ENCODE results near the gene SOST.

Gene SOST

DNA sequence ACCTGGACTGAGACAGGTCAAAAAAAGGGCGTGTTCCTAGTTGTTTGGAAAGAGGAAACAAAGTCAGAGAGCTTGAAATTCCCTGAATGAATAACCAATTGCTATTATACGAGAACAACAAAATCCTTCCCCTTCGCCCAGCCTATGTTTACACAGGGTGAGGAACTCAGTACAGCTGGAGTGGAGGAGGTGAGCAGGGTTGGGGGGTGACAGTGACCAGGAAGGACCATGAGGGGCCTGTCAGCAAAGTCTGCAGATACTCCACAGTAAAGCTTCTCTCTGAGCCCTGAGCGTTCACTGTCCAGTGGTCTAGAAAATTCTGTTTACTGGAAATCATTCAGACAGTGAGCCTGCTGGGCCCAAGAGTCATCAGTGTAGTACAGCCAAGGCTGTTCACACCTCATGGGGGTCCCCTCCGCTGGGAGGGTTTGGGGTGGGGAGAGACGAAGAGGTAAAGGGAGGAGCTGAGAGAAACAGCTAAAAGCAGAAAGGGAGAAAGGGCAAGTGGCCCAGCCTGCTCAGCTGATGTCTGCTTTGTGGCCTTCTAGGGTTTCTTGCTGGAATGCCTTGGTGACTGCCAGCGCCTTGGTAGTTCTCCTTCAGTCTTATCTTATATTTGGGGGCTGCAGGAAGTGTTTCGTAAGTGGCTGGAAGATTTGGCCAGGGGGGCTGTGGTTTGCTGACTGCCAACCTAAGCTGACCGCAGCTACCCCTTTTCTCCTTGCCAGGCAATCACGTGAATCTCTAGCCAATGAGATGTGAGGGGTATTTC, 14.5 kb upstream of the SOST start:
- no peak for DNase-seq (ENCODE audit: low read depth)
- Histone ChIP-seq H3K9me3 (ENCODE audit: control insufficient read depth, low read length) (no peaks in the 10 kb centered on the region), H3K4me1 (ENCODE audit: control insufficient read depth, insufficient read depth, low read length) (peaks cover 6% of the 10 kb centered on the region), H3K9ac (ENCODE audit: low read length) (no peak overlapping the region), H3K36me3 (ENCODE audit: control insufficient read depth, insufficient read depth, low read length, severe bottlenecking) (peaks cover 63% of the 10 kb centered on the region), H3K4me3 (ENCODE audit: low read length) (no peak overlapping the region), H3K27me3 (replicated peaks; ENCODE audit: control insufficient read depth, insufficient read depth, low read length) (no peaks in the 10 kb centered on the region)

GRCh38 chr17:43771463-43771862, 12.9 kb upstream of the SOST start:
- Histone ChIP-seq H3K36me3 (ENCODE audit: control insufficient read depth, insufficient read depth, low read length, severe bottlenecking) (peaks cover 69% of the 10 kb centered on the region), H3K4me3 (ENCODE audit: low read length) (no peak overlapping the region), H3K9me3 (ENCODE audit: control insufficient read depth, low read length) (no peaks in the 10 kb centered on the region), H3K9ac (ENCODE audit: low read length) (no peak overlapping the region), H3K27me3 (replicated peaks; ENCODE audit: control insufficient read depth, insufficient read depth, low read length) (no peaks in the 10 kb centered on the region), H3K4me1 (ENCODE audit: control insufficient read depth, insufficient read depth, low read length) (no peaks in the 10 kb centered on the region)
- DNase-seq (ENCODE audit: low read depth): no peak

DNA sequence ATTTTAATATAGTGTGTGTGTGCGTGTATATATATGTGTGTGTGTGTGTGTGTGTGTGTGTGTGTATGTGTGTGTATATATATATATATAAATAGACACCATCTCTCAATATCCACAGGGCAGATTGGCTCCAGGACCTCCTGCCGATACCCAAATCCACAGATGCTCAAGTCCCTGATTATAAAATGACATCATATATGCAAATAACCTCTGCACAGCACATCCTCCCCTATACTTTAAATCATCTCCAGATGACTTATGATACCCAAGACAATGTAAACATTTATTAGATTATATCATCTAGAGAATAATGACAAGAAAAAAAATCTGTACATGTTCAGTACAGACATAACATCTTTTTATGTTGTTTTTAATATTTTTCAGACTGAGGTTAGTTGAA, 12.4 kb upstream of the SOST start:
- DNase-seq (ENCODE audit: low read depth): no peak
- no peaks in the 10 kb centered on the region for H3K27me3 ChIP-seq (replicated peaks; ENCODE audit: control insufficient read depth, insufficient read depth, low read length)
- no peaks in the 10 kb centered on the region for H3K4me1 ChIP-seq (ENCODE audit: control insufficient read depth, insufficient read depth, low read length)
- peaks cover 69% of the 10 kb centered on the region for H3K36me3 ChIP-seq (ENCODE audit: control insufficient read depth, insufficient read depth, low read length, severe bottlenecking)
- no peak overlapping the region for H3K9ac ChIP-seq (ENCODE audit: low read length)
- H3K4me3 ChIP-seq (ENCODE audit: low read length): no peak overlapping the region
- H3K9me3 ChIP-seq (ENCODE audit: control insufficient read depth, low read length): no peaks in the 10 kb centered on the region

DNA sequence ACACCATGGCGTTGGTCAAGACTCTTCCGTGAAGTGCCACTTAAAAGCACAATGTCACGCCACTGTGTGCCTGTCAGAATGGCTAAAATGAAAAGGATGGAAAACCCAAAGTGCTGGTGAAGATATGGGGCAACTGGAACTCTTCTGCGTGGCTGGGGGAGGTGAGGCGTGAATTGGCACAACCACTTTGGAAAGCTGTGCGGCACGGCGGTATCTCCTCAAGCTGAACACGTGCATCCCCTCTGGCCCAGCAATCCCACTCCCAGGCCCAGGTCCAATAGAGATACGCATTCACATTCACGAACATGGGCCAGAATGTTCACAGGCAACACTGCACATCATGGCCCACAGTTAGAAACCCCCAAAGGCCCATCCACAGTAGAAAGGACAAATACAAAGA, 11.3 kb upstream of the SOST start:
- H3K27me3 ChIP-seq (replicated peaks; ENCODE audit: control insufficient read depth, insufficient read depth, low read length): no peaks in the 10 kb centered on the region
- DNase-seq (ENCODE audit: low read depth): no peak
- H3K9me3 ChIP-seq (ENCODE audit: control insufficient read depth, low read length): no peaks in the 10 kb centered on the region
- peaks cover 3% of the 10 kb centered on the region for H3K4me1 ChIP-seq (ENCODE audit: control insufficient read depth, insufficient read depth, low read length)
- H3K9ac ChIP-seq (ENCODE audit: low read length): no peak overlapping the region
- no peak overlapping the region for H3K4me3 ChIP-seq (ENCODE audit: low read length)
- peaks cover 68% of the 10 kb centered on the region for H3K36me3 ChIP-seq (ENCODE audit: control insufficient read depth, insufficient read depth, low read length, severe bottlenecking)

- DNase-seq (ENCODE audit: low read depth): no peak
- no peaks in the 10 kb centered on the region for H3K9me3 ChIP-seq (ENCODE audit: control insufficient read depth, low read length)
- H3K4me1 ChIP-seq (ENCODE audit: control insufficient read depth, insufficient read depth, low read length): peaks cover 7% of the 10 kb centered on the region
- no peak overlapping the region for H3K9ac ChIP-seq (ENCODE audit: low read length)
- no peaks in the 10 kb centered on the region for H3K27me3 ChIP-seq (replicated peaks; ENCODE audit: control insufficient read depth, insufficient read depth, low read length)
- H3K4me3 ChIP-seq (ENCODE audit: low read length): no peak overlapping the region
- H3K36me3 ChIP-seq (ENCODE audit: control insufficient read depth, insufficient read depth, low read length, severe bottlenecking): peaks cover 64% of the 10 kb centered on the region
Measured at GRCh38 chr17:43769426-43769825, 10.8 kb upstream of the SOST start.

DNA sequence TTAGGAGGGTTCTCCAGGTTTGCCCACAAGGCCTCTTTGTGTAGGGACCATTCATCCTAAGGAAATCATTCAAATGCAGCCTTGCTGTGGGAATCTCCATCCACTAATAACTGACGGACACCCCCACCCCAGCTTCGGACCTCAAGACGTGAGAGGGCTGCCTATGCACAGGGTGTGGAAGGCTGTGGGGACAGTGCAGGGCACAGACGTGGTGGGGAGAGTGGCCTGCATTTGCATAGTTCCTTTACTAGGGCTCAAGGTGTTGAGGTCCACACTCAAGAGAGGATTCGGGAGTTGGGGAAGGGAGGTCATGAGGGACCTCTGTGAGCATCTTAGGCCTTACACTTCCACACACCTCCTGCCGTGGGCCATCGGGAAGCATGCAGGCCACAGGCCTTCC, 10.4 kb upstream of the SOST start:
- H3K9ac ChIP-seq (ENCODE audit: low read length): no peak overlapping the region
- no peaks in the 10 kb centered on the region for H3K9me3 ChIP-seq (ENCODE audit: control insufficient read depth, low read length)
- no peak overlapping the region for H3K4me3 ChIP-seq (ENCODE audit: low read length)
- DNase-seq (ENCODE audit: low read depth): no peak
- no peaks in the 10 kb centered on the region for H3K27me3 ChIP-seq (replicated peaks; ENCODE audit: control insufficient read depth, insufficient read depth, low read length)
- peaks cover 59% of the 10 kb centered on the region for H3K36me3 ChIP-seq (ENCODE audit: control insufficient read depth, insufficient read depth, low read length, severe bottlenecking)
- H3K4me1 ChIP-seq (ENCODE audit: control insufficient read depth, insufficient read depth, low read length): peaks cover 11% of the 10 kb centered on the region

DNA sequence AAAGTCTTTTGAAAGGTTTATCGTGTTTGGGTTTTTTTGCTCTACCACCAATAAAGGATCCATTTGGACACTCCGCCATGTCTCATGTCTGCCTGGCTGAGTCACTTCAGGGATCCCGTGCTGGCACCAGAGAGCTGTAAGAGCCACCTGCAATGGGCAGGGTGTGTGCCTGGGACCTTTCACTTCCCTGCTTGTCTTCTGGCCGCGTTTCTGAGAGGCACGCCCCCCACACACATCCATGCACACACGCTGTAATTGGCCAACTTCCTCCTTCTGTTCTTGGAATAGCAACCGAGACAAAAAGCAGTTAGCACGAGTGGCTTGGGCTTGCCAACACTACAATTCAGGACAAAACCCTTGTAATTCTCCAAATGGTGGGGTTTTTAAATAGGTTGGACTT, 9.8 kb upstream of the SOST start:
- Histone ChIP-seq H3K27me3 (replicated peaks; ENCODE audit: control insufficient read depth, insufficient read depth, low read length) (no peaks in the 10 kb centered on the region), H3K9me3 (ENCODE audit: control insufficient read depth, low read length) (no peaks in the 10 kb centered on the region), H3K4me1 (ENCODE audit: control insufficient read depth, insufficient read depth, low read length) (peaks cover 12% of the 10 kb centered on the region), H3K4me3 (ENCODE audit: low read length) (no peak overlapping the region), H3K36me3 (ENCODE audit: control insufficient read depth, insufficient read depth, low read length, severe bottlenecking) (peaks cover 54% of the 10 kb centered on the region), H3K9ac (ENCODE audit: low read length) (no peak overlapping the region)
- no peak for DNase-seq (ENCODE audit: low read depth)

- Histone ChIP-seq H3K4me3 (ENCODE audit: low read length) (no peak overlapping the region), H3K36me3 (ENCODE audit: control insufficient read depth, insufficient read depth, low read length, severe bottlenecking) (peaks cover 47% of the 10 kb centered on the region), H3K4me1 (ENCODE audit: control insufficient read depth, insufficient read depth, low read length) (peaks cover 12% of the 10 kb centered on the region), H3K9me3 (ENCODE audit: control insufficient read depth, low read length) (no peaks in the 10 kb centered on the region), H3K27me3 (replicated peaks; ENCODE audit: control insufficient read depth, insufficient read depth, low read length) (no peaks in the 10 kb centered on the region), H3K9ac (ENCODE audit: low read length) (no peak overlapping the region)
- DNase-seq (ENCODE audit: low read depth): no peak
Measured at GRCh38 chr17:43767713-43768059, 9.1 kb upstream of the SOST start.

DNA sequence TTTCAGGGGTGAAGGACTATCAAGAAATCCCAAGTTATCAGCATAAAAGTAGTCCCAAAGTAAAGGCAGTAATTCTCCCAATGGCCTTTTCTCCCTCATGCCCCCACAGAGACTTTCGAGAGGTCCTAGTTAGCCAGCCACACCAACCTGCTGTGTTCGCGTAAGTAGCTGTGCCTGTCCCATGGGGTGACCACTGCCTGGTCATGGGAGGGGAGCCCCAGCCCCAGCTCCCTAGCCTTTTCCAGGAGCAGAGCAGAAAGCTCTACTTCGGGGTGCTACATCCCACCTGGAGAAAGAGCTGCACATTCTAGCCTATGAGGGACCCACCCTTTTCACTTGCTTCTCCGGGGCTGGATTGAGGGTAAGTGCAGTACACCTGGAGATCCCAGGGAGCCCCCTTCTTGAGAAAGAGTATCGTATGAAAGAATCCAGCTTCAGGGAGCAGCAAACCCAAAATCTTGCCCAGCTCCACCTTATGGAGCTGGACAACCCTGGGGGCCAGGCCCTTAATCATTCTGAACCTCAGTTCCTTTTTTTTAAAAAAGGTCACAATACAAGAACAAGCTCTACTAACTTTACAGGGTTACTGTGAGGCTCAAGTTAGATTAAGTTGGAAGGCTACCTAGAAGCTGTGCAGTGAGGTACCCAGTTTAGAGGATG, 8.6 kb upstream of the SOST start:
- H3K9ac ChIP-seq (ENCODE audit: low read length): no peak overlapping the region
- H3K27me3 ChIP-seq (replicated peaks; ENCODE audit: control insufficient read depth, insufficient read depth, low read length): no peaks in the 10 kb centered on the region
- no peak overlapping the region for H3K4me3 ChIP-seq (ENCODE audit: low read length)
- H3K36me3 ChIP-seq (ENCODE audit: control insufficient read depth, insufficient read depth, low read length, severe bottlenecking): peaks cover 42% of the 10 kb centered on the region
- DNase-seq (ENCODE audit: low read depth): no peak
- H3K4me1 ChIP-seq (ENCODE audit: control insufficient read depth, insufficient read depth, low read length): peaks cover 12% of the 10 kb centered on the region
- no peaks in the 10 kb centered on the region for H3K9me3 ChIP-seq (ENCODE audit: control insufficient read depth, low read length)

DNA sequence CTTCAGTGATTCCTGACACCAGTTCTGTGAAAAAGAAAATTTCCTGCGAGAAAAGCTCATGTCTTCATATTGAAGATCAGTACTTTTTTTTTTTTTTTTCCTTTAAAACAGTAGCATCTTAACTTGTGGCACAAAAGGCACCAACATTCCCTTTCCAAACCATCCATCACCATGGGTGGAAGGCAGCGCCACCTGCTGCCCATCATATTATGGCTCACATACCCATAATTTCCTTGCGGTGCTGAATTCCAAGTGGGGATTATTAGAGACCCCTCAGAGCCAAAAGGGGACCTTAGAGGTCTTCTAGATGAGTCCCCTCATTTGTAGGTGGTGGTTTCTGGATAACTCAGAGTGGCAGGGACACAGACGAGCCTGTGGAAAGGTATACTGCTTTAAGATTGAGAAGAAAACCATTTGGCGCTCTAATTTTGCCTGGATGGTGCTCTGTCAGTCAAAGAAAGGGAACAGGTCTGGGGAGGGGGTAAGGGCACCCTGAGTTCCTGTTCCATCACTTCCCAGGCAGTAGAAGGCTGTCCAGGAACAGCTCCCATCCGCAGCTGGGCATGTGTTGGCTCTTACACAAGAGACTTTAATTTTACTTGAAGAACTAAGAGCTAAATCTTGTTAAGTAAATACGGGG, 7.9 kb upstream of the SOST start:
- DNase-seq (ENCODE audit: low read depth): peak; percentile 70
- Histone ChIP-seq H3K4me1 (ENCODE audit: control insufficient read depth, insufficient read depth, low read length) (peaks cover 12% of the 10 kb centered on the region), H3K9ac (ENCODE audit: low read length) (no peak overlapping the region), H3K27me3 (replicated peaks; ENCODE audit: control insufficient read depth, insufficient read depth, low read length) (no peaks in the 10 kb centered on the region), H3K36me3 (ENCODE audit: control insufficient read depth, insufficient read depth, low read length, severe bottlenecking) (peaks cover 39% of the 10 kb centered on the region), H3K9me3 (ENCODE audit: control insufficient read depth, low read length) (no peaks in the 10 kb centered on the region), H3K4me3 (ENCODE audit: low read length) (no peak overlapping the region)

DNA sequence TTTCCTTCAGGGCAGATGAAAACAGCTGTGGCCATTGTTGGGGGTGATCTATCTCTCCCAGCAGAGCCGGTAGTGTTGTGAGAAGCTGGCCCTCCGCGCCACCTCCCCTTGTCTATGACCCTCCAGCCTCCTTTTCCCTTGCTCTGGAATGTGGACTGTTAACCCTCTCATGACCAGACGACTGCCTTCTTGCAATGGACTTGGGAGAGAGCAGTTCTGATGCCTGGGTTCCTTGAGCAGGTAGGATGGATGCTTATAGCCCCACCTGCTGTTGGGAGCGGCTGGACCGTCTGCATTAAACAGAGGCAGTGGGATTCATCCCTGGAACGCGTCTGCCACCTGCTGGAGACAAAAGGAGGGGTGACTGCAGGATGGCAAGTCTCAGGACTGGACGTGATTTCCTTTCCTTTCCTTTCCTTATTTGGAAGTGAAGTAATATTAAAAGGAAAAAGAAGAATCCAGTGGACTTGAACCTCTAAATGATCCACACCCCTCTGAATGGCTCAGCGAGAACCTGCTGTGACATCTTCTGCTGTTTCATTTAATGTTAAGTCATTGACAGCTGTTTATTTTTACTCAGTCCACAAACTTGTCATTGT, 1.8 kb upstream of the SOST start:
- peaks cover 40% of the 10 kb centered on the region for H3K27me3 ChIP-seq (replicated peaks; ENCODE audit: control insufficient read depth, insufficient read depth, low read length)
- peaks cover 15% of the 10 kb centered on the region for H3K4me1 ChIP-seq (ENCODE audit: control insufficient read depth, insufficient read depth, low read length)
- no peaks in the 10 kb centered on the region for H3K9me3 ChIP-seq (ENCODE audit: control insufficient read depth, low read length)
- H3K36me3 ChIP-seq (ENCODE audit: control insufficient read depth, insufficient read depth, low read length, severe bottlenecking): no peaks in the 10 kb centered on the region
- peak; percentile 96 for DNase-seq (ENCODE audit: low read depth)
- H3K9ac ChIP-seq (ENCODE audit: low read length): no peak overlapping the region
- no peak overlapping the region for H3K4me3 ChIP-seq (ENCODE audit: low read length)

All from adipocyte (in vitro differentiated cells).